Liver (tissue), 3 donors: ENCODE data around the gene CLPTM1.

Source experiments
- ATF3 ChIP-seq: IDR thresholded peaks from 2 replicates; pipeline ENCODE4 v1.6.1; 2016; ENCODE audit warnings: antibody characterized with exemption
- EGR1 ChIP-seq, 2 donors: IDR thresholded peaks; 2 replicates each; pipeline ENCODE4 v1.6.1; 2016 to 2018; ENCODE audit warnings: antibody characterized with exemption in 2 of 2, low read depth in 2 of 2
- FOXA1 ChIP-seq: IDR thresholded peaks from 2 replicates; pipeline ENCODE4 v1.6.1; 2016; ENCODE audit warnings: antibody characterized with exemption
- GABPA ChIP-seq, 2 donors: IDR thresholded peaks in 1 of 2; conservative IDR thresholded peaks in 1 of 2; 2 replicates each; pipeline ENCODE4 v1.6.1; 2016; ENCODE audit warnings: antibody characterized with exemption in 2 of 2, mild to moderate bottlenecking in 1 of 2, moderate library complexity in 1 of 2
- JUND ChIP-seq, 2 donors: IDR thresholded peaks; 2 replicates each; pipeline ENCODE4 v1.6.1; 2016; ENCODE audit warnings: antibody characterized with exemption in 2 of 2
- MAX ChIP-seq: IDR thresholded peaks from 2 replicates; pipeline ENCODE4 v1.6.1; 2016; ENCODE audit warnings: antibody characterized with exemption
- RAD21 ChIP-seq, 2 donors: IDR thresholded peaks; 2 replicates each; pipeline ENCODE4 v1.6.1; 2016; ENCODE audit warnings: antibody characterized with exemption in 2 of 2, mild to moderate bottlenecking in 2 of 2
- RXRA ChIP-seq, 2 donors: IDR thresholded peaks; 2 replicates each; pipeline ENCODE4 v1.6.1; 2017 to 2018; ENCODE audit warnings: antibody characterized with exemption in 2 of 2, mild to moderate bottlenecking in 1 of 2
- SP1 ChIP-seq: IDR thresholded peaks from 2 replicates; pipeline ENCODE4 v1.6.1; 2018; ENCODE audit warnings: antibody characterized with exemption, mild to moderate bottlenecking
- TAF1 ChIP-seq: conservative IDR thresholded peaks from 2 replicates; pipeline ENCODE4 v1.6.1; 2016; ENCODE audit warnings: antibody characterized with exemption, mild to moderate bottlenecking
- YY1 ChIP-seq: IDR thresholded peaks from 2 replicates; pipeline ENCODE4 v1.6.1; 2016; ENCODE audit warnings: antibody characterized with exemption, mild to moderate bottlenecking
- TF ChIP-seq, protein P1 (sequence below): fragments of 150-350 bp; IDR thresholded peaks from 2 replicates; pipeline ENCODE4 v1.5.1; 2017; ENCODE audit warnings: improper control_type of control experiment, low read depth, low read length; ENCODE audit not compliant: missing input control
- TF ChIP-seq, protein P2 (sequence below): IDR thresholded peaks from 2 replicates; pipeline ENCODE4 v1.6.1; 2016; ENCODE audit warnings: antibody characterized with exemption, mild to moderate bottlenecking
- TF ChIP-seq, protein P3 (sequence below): IDR thresholded peaks from 2 replicates; pipeline ENCODE4 v1.6.1; 2016; ENCODE audit warnings: antibody characterized with exemption
- donor health status: healthy.
- donor health status: healthy.

- TF ChIP-seq, protein P1, sequence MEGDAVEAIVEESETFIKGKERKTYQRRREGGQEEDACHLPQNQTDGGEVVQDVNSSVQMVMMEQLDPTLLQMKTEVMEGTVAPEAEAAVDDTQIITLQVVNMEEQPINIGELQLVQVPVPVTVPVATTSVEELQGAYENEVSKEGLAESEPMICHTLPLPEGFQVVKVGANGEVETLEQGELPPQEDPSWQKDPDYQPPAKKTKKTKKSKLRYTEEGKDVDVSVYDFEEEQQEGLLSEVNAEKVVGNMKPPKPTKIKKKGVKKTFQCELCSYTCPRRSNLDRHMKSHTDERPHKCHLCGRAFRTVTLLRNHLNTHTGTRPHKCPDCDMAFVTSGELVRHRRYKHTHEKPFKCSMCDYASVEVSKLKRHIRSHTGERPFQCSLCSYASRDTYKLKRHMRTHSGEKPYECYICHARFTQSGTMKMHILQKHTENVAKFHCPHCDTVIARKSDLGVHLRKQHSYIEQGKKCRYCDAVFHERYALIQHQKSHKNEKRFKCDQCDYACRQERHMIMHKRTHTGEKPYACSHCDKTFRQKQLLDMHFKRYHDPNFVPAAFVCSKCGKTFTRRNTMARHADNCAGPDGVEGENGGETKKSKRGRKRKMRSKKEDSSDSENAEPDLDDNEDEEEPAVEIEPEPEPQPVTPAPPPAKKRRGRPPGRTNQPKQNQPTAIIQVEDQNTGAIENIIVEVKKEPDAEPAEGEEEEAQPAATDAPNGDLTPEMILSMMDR: no peak
- no peak for TF ChIP-seq JUND (IDR thresholded peaks at IDR 0.05)
- TF ChIP-seq RAD21 (IDR thresholded peaks at IDR 0.05): no peak
- TF ChIP-seq MAX: no peak
- TF ChIP-seq, protein P2, sequence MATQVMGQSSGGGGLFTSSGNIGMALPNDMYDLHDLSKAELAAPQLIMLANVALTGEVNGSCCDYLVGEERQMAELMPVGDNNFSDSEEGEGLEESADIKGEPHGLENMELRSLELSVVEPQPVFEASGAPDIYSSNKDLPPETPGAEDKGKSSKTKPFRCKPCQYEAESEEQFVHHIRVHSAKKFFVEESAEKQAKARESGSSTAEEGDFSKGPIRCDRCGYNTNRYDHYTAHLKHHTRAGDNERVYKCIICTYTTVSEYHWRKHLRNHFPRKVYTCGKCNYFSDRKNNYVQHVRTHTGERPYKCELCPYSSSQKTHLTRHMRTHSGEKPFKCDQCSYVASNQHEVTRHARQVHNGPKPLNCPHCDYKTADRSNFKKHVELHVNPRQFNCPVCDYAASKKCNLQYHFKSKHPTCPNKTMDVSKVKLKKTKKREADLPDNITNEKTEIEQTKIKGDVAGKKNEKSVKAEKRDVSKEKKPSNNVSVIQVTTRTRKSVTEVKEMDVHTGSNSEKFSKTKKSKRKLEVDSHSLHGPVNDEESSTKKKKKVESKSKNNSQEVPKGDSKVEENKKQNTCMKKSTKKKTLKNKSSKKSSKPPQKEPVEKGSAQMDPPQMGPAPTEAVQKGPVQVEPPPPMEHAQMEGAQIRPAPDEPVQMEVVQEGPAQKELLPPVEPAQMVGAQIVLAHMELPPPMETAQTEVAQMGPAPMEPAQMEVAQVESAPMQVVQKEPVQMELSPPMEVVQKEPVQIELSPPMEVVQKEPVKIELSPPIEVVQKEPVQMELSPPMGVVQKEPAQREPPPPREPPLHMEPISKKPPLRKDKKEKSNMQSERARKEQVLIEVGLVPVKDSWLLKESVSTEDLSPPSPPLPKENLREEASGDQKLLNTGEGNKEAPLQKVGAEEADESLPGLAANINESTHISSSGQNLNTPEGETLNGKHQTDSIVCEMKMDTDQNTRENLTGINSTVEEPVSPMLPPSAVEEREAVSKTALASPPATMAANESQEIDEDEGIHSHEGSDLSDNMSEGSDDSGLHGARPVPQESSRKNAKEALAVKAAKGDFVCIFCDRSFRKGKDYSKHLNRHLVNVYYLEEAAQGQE: no peak
- no peak for TF ChIP-seq SP1
- no peak for TF ChIP-seq GABPA (IDR thresholded peaks at IDR 0.05 in 1 of 2, conservative IDR thresholded peaks at IDR 0.05 in 1 of 2)
- no peak for TF ChIP-seq ATF3
- TF ChIP-seq TAF1: no peak
- TF ChIP-seq, protein P3, sequence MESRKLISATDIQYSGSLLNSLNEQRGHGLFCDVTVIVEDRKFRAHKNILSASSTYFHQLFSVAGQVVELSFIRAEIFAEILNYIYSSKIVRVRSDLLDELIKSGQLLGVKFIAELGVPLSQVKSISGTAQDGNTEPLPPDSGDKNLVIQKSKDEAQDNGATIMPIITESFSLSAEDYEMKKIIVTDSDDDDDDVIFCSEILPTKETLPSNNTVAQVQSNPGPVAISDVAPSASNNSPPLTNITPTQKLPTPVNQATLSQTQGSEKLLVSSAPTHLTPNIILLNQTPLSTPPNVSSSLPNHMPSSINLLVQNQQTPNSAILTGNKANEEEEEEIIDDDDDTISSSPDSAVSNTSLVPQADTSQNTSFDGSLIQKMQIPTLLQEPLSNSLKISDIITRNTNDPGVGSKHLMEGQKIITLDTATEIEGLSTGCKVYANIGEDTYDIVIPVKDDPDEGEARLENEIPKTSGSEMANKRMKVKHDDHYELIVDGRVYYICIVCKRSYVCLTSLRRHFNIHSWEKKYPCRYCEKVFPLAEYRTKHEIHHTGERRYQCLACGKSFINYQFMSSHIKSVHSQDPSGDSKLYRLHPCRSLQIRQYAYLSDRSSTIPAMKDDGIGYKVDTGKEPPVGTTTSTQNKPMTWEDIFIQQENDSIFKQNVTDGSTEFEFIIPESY: no peak
- TF ChIP-seq RXRA (IDR thresholded peaks at IDR 0.05): no peak
- TF ChIP-seq FOXA1: no peak
- no peak for TF ChIP-seq YY1
- TF ChIP-seq EGR1 (IDR thresholded peaks at IDR 0.05; ENCODE audit: low read depth in 2 of 2): no peak
Measured at GRCh38 chr19:44927746-44928145, 27.4 kb upstream of the CLPTM1 start.
